OCI-LY1 (cell line): Measurements from ENCODE around the gene TRIM28.

Experiments
- EZH2 ChIP-seq: fragments of 200-600 bp; sonication (generic), shearing (Covaris generic); IDR thresholded peaks from 2 replicates; pipeline ENCODE4 v1.8.0; 2017; ENCODE audit warnings: borderline replicate concordance, mixed run types, mild to moderate bottlenecking, antibody characterized with exemption, low read length, moderate library complexity, mixed read lengths
- TF ChIP-seq, protein P1 (sequence below): fragments of 200-600 bp; sonication (generic), shearing (Covaris generic); IDR thresholded peaks from 2 replicates; pipeline ENCODE4 v1.5.1; 2017; ENCODE audit warnings: mild to moderate bottlenecking, antibody characterized with exemption, low read length, moderate library complexity, mixed read lengths

DNA sequence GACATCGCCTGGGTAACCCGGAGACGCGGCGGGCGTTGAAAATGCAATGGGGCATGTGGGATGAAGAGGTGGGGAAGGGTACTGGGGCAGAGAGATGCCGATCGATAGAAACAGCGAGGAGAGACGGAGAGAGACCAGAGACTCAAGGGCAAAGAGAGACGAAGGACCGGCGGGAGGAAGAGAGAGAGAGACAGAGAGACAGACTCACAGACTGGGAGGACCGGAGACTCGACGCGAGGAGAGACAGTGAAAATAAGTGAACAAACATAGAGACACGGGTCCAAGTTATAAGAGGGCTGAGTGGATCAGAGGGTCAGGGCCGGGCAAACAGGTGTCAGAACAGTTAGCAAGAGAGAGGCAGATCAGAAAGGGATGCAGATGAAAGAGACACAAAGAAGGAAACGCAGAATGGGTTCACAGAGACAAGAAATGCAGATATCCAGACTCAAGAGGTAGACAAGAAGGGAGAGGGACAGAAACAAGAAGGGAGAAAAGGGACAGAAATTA, 29.8 kb downstream of the TRIM28 start:
- TF ChIP-seq, protein P1, sequence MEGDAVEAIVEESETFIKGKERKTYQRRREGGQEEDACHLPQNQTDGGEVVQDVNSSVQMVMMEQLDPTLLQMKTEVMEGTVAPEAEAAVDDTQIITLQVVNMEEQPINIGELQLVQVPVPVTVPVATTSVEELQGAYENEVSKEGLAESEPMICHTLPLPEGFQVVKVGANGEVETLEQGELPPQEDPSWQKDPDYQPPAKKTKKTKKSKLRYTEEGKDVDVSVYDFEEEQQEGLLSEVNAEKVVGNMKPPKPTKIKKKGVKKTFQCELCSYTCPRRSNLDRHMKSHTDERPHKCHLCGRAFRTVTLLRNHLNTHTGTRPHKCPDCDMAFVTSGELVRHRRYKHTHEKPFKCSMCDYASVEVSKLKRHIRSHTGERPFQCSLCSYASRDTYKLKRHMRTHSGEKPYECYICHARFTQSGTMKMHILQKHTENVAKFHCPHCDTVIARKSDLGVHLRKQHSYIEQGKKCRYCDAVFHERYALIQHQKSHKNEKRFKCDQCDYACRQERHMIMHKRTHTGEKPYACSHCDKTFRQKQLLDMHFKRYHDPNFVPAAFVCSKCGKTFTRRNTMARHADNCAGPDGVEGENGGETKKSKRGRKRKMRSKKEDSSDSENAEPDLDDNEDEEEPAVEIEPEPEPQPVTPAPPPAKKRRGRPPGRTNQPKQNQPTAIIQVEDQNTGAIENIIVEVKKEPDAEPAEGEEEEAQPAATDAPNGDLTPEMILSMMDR: no peak
- TF ChIP-seq EZH2: no peak
